Activated T-cell treated with anti-CD3 and anti-CD28 coated beads, Interleukin-2, amount 50 U/mL, for 48 hours (primary cell): ENCODE measurements around the gene NPDC1.

Experiments used
- DNase-seq, 2 experiments: peaks; one replicate each; pipeline ENCODE4 v3.0.0-alpha.2; 2020

Gene NPDC1

GRCh38 chr9:137009217-137009616, 36.8 kb downstream of the NPDC1 start:
- DNase-seq = no peak

GRCh38 chr9:137008312-137008711, 37.7 kb downstream of the NPDC1 start:
- DNase-seq = no peak

- DNase-seq = no peak
These were observed 38.1 kb downstream of the NPDC1 start for GRCh38 chr9:137007816-137008270.

GRCh38 chr9:137007108-137007815, 38.7 kb downstream of the NPDC1 start:
- DNase-seq = no peak

- DNase-seq = peak in 1 of 2 experiments; percentile 55
These were observed 39.6 kb downstream of the NPDC1 start for GRCh38 chr9:137006116-137007003.

GRCh38 chr9:137004285-137004684, 41.7 kb downstream of the NPDC1 start:
- peak in 1 of 2 experiments; percentile 44 for DNase-seq

- no peak for DNase-seq
These were observed 43.3 kb downstream of the NPDC1 start for GRCh38 chr9:137002646-137003041.

GRCh38 chr9:137001857-137002645, 43.9 kb downstream of the NPDC1 start:
- DNase-seq = no peak

GRCh38 chr9:137000177-137000930, 45.6 kb downstream of the NPDC1 start:
- peak; percentile 67 to 69 for DNase-seq

GRCh38 chr9:136997830-136998234, 48.1 kb downstream of the NPDC1 start:
- DNase-seq = no peak

- DNase-seq = no peak
These were observed 48.6 kb downstream of the NPDC1 start for GRCh38 chr9:136997371-136997770.

- DNase-seq = peak; percentile 47 to 56
These were observed 49.4 kb downstream of the NPDC1 start, which contains the start of gene CLIC3 for GRCh38 chr9:136996361-136997292. CLIC3 (minus strand) TSS chr9:136996568; CDS start chr9:136996543, 25 bp downstream.

- no peak for DNase-seq
These were observed 50.1 kb downstream of the NPDC1 start for GRCh38 chr9:136995772-136996311.

GRCh38 chr9:136995362-136995761, 50.6 kb downstream of the NPDC1 start:
- DNase-seq = no peak

GRCh38 chr9:136994888-136995230, 51.1 kb downstream of the NPDC1 start:
- no peak for DNase-seq

- no peak for DNase-seq
These were observed 51.6 kb downstream of the NPDC1 start for GRCh38 chr9:136994180-136994887.

- no peak for DNase-seq
These were observed 53.1 kb downstream of the NPDC1 start for GRCh38 chr9:136992819-136993369.

- DNase-seq = peak; percentile 94 to 97
These were observed 53.8 kb downstream of the NPDC1 start, which contains the start of gene PAXX for GRCh38 chr9:136991993-136992818. PAXX (plus strand) TSS chr9:136992422; CDS start chr9:136992444, 22 bp downstream.
